ENCODE data around the gene EXT2.

- no peak for TF ChIP-seq POLR2A (IDR thresholded peaks at IDR 0.05)
- TF ChIP-seq CTCF (IDR thresholded peaks at IDR 0.05): no peak
Observed at GRCh38 chr11:44266056-44266780, 170.7 kb downstream of the EXT2 start.
